LHCN-M2 (cell line): ENCODE results near the gene LHPP. TPM values are rescaled to one million over a fixed set of nuclear protein-coding genes. Genes with fewer than 3 reads are reported as not detected.
"Not testable (repeated sequence)": the region's sequence is repeated elsewhere in the genome, so short reads cannot be mapped to it uniquely, and the experiment has no call there.

ENCODE experiments used
- DNase-seq: peaks from one replicate; pipeline ENCODE4 v3.0.0-alpha.2; 2012; ENCODE audit warnings: low read depth
- total RNA-seq: library from RNA; depleted of rRNA; stranded (reverse); fragments of >200 nt; gene quantifications from 2 replicates; pipeline ENCODE4 v1.2.3, GENCODE V29; 2014

The LHPP gene
- total RNA-seq, 1 experiment from 2014 or later, result 13.2 TPM

DNA sequence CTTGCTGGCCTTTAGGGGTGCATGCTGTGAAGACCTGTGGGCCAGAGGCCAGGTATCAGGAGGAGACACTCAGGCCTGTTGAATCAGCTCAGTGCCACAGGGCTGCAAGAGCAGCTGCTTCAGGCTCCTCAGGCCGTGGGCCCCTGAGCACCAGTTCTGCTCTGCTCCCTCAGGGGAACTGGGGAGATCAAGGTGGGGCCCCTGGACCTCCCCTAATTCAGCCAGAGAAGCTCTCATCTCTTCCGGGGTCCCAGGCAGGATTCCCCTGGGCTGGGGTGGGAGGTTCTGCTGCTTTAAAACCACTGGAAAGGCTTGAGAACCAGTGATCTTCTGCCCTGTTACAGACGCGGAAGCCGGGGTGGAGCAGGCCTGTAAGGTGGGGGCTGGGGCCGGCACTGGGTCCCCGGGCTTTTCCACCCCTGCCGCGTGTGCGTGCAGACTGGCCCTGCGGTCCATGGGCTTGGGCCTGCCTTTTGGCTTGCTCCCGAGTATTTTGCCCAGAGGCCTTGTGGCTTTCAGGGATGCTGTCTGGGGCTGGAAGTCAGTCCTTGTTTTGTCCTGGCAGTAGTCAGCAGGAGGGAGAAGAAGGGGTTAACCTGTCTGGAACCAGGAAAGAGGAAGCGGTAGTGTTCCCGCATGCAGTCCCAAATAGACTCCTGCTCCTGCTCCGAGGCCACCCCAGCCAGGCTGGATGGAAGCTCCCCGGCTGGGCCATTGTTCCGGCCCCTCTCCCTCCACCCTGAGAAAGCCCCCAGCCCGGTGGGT is 74.3 kb downstream of the LHPP start:
- no peak for DNase-seq

DNA sequence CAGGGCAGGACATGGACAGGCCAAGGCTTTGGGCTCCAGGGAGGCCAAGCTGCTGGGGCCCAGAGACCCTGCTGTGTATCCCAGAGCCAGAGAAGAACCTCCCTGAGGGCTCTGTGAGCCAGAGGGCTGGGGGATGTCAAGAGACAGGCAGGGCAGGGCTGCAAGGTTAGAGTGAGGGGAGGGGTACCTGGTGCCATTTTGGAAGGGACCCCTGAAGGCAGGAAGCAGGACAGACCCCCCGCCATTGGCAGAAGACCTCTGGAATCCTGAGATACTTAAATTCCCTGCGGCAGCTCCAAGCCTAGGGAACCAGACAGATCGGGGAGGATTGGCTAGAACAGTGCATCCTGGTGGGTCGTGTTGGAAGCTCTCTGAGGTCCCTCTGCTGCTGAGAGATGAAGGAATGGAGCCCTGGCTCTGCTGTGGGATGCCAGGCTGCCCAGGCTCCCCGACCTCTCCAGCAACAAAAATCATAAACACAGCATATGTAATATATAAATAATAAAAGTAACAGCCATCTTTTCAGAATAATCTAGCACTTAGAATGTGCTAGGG is 75.0 kb downstream of the LHPP start:
- DNase-seq, result no peak

DNA sequence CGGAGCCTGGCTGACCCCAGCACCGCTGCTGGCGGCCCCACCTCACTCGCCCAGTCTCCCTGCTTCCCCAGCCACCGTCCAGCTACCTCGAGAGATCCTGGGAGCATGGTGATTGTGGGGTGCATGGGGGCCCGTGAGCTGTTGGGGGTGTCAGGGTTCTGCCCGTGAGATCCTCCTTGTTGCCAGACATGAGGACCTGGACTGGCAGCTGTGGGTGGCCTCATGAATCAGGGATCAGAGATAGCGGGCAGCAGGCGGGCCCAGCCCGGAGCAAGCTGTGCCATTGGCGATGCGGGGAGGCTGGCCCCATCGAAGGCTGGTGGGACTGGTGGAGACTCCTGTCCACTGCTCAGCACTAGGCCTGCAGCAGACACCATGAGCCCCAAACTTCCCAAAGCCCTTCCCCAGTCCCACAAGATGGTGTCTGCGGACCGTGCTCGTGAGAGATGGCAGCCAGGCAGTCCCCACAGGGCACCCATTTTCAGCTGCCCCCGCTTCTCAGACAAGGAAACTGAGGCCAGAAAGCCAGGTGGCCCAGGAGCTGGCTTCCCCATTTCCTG is 75.6 kb downstream of the LHPP start:
- no peak for DNase-seq

GRCh38 chr10:124537891-124538290 is 76.3 kb downstream of the LHPP start:
- no peak for DNase-seq

DNA sequence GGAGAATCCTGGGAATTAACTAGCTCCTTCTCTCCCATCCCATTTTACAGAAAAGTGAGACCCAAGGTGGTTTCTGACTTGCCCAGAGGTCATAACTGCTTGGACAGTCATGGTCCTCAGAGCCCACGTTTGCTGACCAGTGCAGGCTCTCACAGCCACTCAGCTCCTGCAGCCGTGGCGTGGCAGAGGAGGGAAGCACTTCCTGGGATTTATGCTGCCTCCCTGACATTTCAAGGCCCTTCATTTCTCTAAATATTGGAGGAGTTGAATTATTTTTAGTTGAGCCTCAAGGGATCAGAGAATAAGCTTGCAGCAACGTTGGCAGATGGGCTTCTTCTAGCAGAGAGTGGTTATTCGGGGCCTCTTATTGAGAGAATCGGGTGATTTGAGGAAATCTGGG is 77.1 kb downstream of the LHPP start:
- no peak for DNase-seq

GRCh38 chr10:124539935-124540641 is 78.5 kb downstream of the LHPP start:
- no peak for DNase-seq

DNA sequence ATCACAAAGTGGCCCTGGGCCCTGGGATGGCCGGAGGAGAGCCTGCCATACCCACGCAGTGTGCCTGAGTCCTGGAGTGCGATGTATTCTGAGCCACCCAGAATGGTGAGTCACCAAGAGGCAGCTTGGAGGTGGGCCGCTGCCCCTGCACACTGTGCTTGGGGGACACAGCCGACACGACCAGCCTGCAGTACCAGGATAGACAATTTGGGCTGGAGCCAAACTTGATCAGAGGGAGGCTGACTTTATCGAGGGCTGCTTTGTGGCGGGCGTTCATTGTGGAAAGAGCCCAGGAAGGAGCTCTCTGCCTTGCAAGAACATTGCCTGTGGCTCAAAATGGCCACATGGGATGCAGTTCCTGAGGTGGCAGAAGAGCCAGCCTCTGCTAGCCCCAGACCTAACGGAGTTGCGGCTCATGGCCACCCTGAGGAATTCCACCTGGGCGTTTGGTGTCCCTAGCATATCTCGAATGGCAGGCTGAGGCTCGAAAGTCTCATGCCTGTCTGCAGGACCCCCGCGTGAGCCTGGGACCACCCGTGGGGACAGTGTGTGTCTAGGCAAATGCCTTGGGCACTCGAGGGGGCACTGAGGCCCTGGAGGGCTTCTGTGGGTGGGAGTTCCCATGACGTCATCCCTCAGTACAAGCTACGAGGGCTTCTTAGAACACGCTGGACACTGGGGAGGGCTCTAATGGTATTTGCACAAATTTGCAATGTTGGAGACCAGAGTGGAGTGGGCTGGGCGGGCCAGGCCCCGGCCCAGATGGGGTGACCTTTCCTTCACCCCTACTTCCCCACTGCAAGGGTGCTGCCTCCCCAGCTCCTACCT is 79.7 kb downstream of the LHPP start:
- no peak for DNase-seq

GRCh38 chr10:124542336-124542735 is 80.7 kb downstream of the LHPP start:
- no peak for DNase-seq

- no peak for DNase-seq
These were observed 81.5 kb downstream of the LHPP start for GRCh38 chr10:124543146-124543545.

- no peak for DNase-seq
These were observed 82.3 kb downstream of the LHPP start for GRCh38 chr10:124543971-124544370.

GRCh38 chr10:124544711-124545110 is 83.1 kb downstream of the LHPP start:
- DNase-seq, result no peak

DNA sequence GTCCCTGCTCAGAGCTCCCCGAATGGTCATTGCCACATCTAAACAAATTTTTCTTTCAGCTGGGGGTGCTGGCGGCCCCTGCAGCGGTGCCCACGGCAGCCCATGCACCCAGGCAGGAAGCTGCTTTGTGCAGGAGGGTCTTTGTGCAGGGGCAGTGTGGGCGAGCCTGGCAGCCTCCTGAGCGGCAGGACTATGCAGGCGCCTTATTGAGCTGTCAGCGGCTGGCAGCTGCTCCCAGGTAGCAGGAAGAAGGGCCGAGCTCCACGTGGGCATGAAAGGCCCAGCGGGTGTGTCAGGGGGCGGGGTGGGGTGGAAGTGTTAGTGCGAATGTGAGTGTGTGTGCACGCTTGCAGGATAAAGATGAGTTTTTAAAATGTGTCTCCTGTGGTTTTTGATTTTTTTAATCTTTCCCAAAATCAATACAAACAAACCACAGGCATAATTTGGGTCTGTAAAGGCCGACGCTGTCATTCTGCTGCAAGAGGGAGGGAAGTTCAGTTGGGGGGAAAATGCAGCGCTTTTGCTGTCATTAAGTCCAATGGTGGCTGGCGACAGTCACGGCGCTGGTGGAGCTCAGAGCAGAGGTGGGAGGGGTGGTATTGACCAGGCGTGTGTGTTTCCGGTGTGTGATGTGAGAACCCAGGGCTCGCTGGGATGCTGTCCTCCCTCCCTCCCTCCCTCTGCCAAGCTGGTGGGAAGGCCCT is 83.9 kb downstream of the LHPP start:
- DNase-seq, result no peak

- DNase-seq, result no peak
These were observed 84.4 kb downstream of the LHPP start for GRCh38 chr10:124546055-124546369.

DNA sequence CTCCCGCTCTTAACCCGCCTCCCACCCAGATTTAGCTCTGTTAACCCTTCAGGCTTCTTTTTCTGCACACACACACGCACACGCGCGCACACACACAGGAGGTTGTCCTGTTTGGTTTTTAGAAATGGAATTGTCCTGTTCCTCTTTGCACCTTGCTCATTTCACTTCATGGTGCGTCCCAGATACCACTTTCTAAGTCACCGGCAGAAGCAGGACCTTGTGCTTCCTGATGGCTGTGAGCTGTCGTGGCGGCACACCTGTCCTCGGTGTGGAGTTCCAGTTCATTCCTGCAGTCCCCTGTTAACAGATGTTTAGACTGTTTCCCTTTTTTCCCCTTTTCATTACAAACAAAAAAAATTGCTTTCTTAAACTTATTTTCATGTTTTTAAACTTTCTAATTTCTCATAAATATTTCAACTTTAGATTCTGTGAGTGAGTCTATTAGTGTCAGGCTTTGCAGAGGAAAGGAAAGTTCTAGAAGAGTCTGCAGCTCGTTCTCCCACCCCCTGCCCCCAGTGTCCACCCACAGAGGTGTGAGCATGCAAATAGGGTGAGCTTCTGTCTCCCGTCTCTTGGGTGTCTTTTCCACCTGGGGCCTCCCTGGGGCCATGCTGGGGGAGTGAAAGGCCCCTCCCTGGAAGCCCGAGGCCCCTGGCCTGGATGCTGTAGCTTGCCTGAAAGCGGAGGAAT is 85.5 kb downstream of the LHPP start:
- DNase-seq, result no peak

DNA sequence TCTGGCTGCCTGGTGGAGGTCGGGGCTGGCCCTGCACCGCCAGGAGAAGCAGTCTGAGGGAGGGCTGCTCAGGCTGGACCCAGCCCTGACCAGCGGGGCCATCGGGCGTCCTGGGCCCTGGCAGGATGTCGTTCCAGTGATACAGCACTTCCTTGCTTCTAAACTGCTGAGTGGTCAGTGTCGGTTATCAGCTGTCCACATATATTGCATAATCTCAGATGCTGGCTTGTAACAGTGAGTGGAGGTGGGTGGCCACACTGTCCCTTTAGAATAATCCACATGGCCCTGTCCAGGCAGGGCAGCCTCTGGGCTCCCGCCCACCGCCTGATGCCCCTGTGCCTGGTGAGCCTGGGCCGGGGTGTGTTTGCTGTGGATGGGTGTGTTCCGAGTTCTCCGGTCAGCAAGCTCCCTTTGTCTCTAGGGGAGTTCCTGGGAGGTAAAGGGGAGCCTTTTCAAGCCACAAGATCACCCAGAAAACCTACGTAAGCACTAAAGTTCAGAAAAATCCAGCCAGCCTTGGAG is 86.1 kb downstream of the LHPP start:
- DNase-seq, result peak; percentile 31

GRCh38 chr10:124549171-124549570 is 87.5 kb downstream of the LHPP start:
- not testable (repeated sequence) for DNase-seq

GRCh38 chr10:124550293-124551034 is 88.8 kb downstream of the LHPP start:
- no peak for DNase-seq

DNA sequence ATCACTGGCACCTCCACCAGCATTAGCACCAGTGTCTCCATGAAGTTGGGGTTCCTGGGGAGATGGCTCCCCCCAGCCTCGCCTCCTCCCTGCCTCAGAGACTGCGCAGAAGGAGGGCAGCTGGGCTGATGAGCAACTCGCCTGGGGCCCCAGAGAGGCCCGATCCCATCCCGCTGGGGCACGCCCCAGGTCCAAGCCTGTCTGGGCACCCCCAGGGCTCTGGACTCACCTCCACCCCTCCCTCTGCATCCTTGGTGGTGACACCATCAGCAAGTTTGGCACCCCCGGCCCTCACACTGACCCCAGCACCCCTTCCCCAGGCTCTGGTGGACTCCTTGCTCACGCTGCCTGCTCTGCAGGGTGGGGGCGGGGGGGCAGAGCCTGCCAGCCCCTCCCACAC is 89.5 kb downstream of the LHPP start:
- no peak for DNase-seq

DNA sequence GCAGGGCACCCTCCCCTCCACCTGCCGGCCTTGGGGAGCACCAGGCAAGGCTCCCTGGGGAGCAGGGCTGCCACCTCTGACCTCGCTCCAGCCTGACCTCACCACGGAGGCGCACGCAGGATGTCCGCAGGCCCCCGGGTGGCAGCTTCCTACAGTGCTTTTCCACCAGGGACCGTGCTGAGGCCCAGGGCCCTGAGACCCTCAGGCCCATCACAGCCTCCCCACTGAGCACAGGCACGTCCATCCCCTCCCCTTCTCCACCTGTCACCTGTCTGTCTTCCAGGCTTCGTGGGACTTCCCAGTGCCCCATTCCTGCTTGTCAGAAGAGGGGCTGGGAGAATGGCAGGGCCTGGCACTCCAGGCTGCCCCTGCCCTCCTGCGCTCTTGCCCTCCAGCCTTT is 90.1 kb downstream of the LHPP start:
- no peak for DNase-seq
